Endothelial cell (in vitro differentiated cells): ENCODE results near the gene KATNB1. TPM values are rescaled to one million over a fixed set of nuclear protein-coding genes. Genes with fewer than 3 reads are reported as not detected.

Source experiments
- DNase-seq: peaks from one replicate; pipeline ENCODE4 v3.0.0; 2021; ENCODE audit warnings: low spot score
- H3K27ac Mint-ChIP-seq: one replicate; pipeline ENCODE4 v1.8.0; 2021; ENCODE audit warnings: mixed read lengths, inconsistent platforms; ENCODE audit not compliant: unreplicated experiment
- H3K27me3 Mint-ChIP-seq: one replicate; pipeline ENCODE4 v1.8.0; 2021; ENCODE audit warnings: mild to moderate bottlenecking, moderate library complexity, mixed read lengths, inconsistent platforms; ENCODE audit not compliant: unreplicated experiment
- H3K36me3 Mint-ChIP-seq: one replicate; pipeline ENCODE4 v1.8.0; 2021; ENCODE audit warnings: mild to moderate bottlenecking, low read depth, mixed read lengths, inconsistent platforms; ENCODE audit not compliant: unreplicated experiment
- H3K4me1 Mint-ChIP-seq: one replicate; pipeline ENCODE4 v1.8.0; 2021; ENCODE audit warnings: mild to moderate bottlenecking, mixed read lengths, inconsistent platforms; ENCODE audit not compliant: unreplicated experiment
- H3K4me3 Mint-ChIP-seq: one replicate; pipeline ENCODE4 v1.8.0; 2021; ENCODE audit warnings: mild to moderate bottlenecking, mixed read lengths, inconsistent platforms; ENCODE audit not compliant: unreplicated experiment
- H3K9me3 Mint-ChIP-seq: one replicate; pipeline ENCODE4 v1.8.0; 2021; ENCODE audit warnings: mixed read lengths, inconsistent platforms; ENCODE audit not compliant: unreplicated experiment
- CTCF ChIP-seq: fragments of 200-600 bp; sonication (generic); IDR thresholded peaks from one replicate; pipeline ENCODE4 v1.5.0; 2021; ENCODE audit warnings: antibody characterized with exemption; ENCODE audit not compliant: unreplicated experiment
- total RNA-seq: library from RNA; stranded (reverse); fragmentation: NEBNext Ultra II Directional; extraction: Animal tissue kit (Norgen Biotek cat#: 25700); gene quantifications from one replicate; pipeline ENCODE4 v1.2.1, GENCODE V29; 2021; ENCODE audit not compliant: unreplicated experiment

KATNB1 gene
- total RNA-seq, 1 donor from 2014 or later = 29.2 TPM

- H3K27ac Mint-ChIP-seq = peak overlapping the region; percentile 13
- no peak for DNase-seq
- no peak for TF ChIP-seq CTCF
- H3K27me3 Mint-ChIP-seq = peaks cover 8% of the 10 kb centered on the region
- H3K9me3 Mint-ChIP-seq = no peaks in the 10 kb centered on the region
- H3K36me3 Mint-ChIP-seq = peaks cover 9% of the 10 kb centered on the region
- H3K4me1 Mint-ChIP-seq = no peaks in the 10 kb centered on the region
- no peak overlapping the region for H3K4me3 Mint-ChIP-seq
Measured at GRCh38 chr16:57761301-57761700, 25.7 kb downstream of the KATNB1 start.

- peak overlapping the region; percentile 27 for H3K4me3 Mint-ChIP-seq
- no peaks in the 10 kb centered on the region for H3K9me3 Mint-ChIP-seq
- no peaks in the 10 kb centered on the region for H3K4me1 Mint-ChIP-seq
- no peak for TF ChIP-seq CTCF
- peaks cover 11% of the 10 kb centered on the region for H3K36me3 Mint-ChIP-seq
- no peak for DNase-seq
- H3K27ac Mint-ChIP-seq = peak overlapping the region; percentile 13
- peaks cover 10% of the 10 kb centered on the region for H3K27me3 Mint-ChIP-seq
Measured at GRCh38 chr16:57761957-57762356, 26.4 kb downstream of the KATNB1 start.

- DNase-seq = no peak
Measured at GRCh38 chr16:57762365-57763040, 26.9 kb downstream of the KATNB1 start.

GRCh38 chr16:57763285-57764005 lies 27.9 kb downstream of the KATNB1 start:
- Mint-ChIP-seq H3K9me3 (no peaks in the 10 kb centered on the region), H3K27me3 (peaks cover 13% of the 10 kb centered on the region), H3K27ac (no peak overlapping the region), H3K36me3 (peaks cover 18% of the 10 kb centered on the region), H3K4me3 (no peak overlapping the region), H3K4me1 (no peaks in the 10 kb centered on the region)
- no peak for DNase-seq
- TF ChIP-seq CTCF = no peak

More at GRCh38 chr16:57762365-57763040, 26.9 kb downstream of the KATNB1 start:
- H3K36me3 Mint-ChIP-seq = peaks cover 16% of the 10 kb centered on the region
- H3K4me3 Mint-ChIP-seq = peak overlapping the region; percentile 27
- no peak for TF ChIP-seq CTCF
- H3K27ac Mint-ChIP-seq = no peak overlapping the region
- H3K4me1 Mint-ChIP-seq = no peaks in the 10 kb centered on the region
- H3K9me3 Mint-ChIP-seq = no peaks in the 10 kb centered on the region
- H3K27me3 Mint-ChIP-seq = peaks cover 12% of the 10 kb centered on the region

- H3K36me3 Mint-ChIP-seq = peaks cover 19% of the 10 kb centered on the region
- H3K27me3 Mint-ChIP-seq = peaks cover 13% of the 10 kb centered on the region
- no peak overlapping the region for H3K4me3 Mint-ChIP-seq
- H3K27ac Mint-ChIP-seq = no peak overlapping the region
- DNase-seq = no peak
- no peaks in the 10 kb centered on the region for H3K4me1 Mint-ChIP-seq
- H3K9me3 Mint-ChIP-seq = no peaks in the 10 kb centered on the region
- TF ChIP-seq CTCF = no peak
Measured at GRCh38 chr16:57764006-57764340, 28.4 kb downstream of the KATNB1 start.
